GM21367 (cell line): ENCODE data around the gene ANKRD33.

ENCODE experiments used
- ATAC-seq: cut with Tn5 transposase; IDR thresholded peaks from one replicate; pipeline ENCODE4 v1.9.1; 2021; ENCODE audit not compliant: unreplicated experiment

The ANKRD33 gene

DNA sequence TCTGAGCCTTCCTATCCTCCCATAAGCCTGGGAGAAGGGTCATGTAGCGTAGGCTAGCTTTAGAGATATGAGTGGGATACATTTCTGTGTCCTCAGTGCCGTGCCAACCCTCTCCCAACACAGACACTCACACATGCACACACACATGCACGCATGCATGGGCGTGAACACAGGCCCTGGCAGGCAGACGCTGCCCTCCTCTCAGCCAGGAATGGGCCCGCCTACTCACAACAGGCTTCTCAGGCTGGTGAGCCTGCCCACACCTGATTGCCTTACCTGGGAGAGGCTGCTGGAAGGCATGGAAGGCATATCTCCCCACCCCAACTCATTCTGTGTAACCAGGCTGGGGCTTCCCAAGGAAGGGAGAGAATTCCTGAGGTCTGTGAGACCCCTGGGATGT is 50.8 kb downstream of the ANKRD33 start:
- no peak for ATAC-seq

DNA sequence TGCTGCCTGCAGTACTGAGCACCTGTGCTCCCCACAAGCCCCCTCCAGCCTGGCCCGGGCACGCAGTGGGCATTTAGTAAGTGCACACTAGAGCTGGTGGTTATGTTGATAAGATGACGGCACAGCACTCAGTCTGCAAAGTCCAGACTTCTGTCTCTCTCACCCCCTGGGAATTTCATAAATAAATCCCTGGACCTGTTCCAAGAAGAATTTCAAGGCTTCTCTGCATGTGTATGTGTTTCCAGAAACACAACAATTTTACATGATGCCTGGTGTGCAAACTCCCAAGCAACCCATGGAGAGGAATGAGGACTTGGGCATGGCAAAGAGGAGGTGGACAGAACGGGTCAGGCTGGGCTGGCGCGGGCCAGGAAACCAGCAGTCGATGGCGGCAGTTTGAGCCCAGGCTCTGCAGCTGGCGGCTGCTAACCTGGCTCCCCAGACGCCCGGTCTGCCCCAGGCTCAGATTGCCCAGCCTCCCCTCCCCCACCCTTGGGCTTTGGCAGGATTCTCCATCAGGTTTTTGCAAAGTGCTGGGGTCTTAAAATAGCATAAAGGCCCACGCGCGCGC is 53.2 kb downstream of the ANKRD33 start:
- no peak for ATAC-seq
